ENCODE results near the gene LCK.

The LCK gene

DNA sequence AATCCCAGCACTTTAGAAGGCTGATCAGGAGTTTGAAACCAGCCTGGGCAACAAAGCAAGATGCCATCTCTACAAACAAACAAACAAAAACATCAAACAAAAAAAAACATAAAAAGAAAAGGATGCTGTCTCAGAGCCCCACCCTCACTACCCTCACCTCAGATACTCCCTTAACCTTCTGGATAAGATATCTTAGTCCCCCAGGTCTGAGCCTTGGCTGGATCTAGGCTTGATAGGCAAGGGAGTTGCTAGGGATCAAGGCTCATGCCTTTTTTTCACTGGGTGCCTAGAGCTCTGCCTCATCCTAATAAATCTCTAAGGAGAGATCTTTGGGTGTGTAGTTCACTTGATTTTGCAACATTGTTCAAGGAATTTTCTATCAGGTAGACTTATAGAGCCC, 48.3 kb downstream of the LCK start:
- H3K4me1 ChIP-seq (ENCODE audit: control insufficient read depth, insufficient read depth, low read length), result no peaks in the 10 kb centered on the region
- ChIA-PET CTCF (interaction anchor here (0.6 to 2.1 kb wide), 4 partner anchors 37 to 84 kb away, joined by 3 to 9 read pairs (median 4); partner anchors contain the start of gene MARCKSL1), POLR2A (no interaction called here)
- H3K4me3 ChIP-seq (ENCODE audit: low read depth, low read length), result no peak overlapping the region
- no peak overlapping the region for H3K27ac ChIP-seq (ENCODE audit: extremely low read depth, low read depth, low read length)
- TF ChIP-seq ZNF701 (tag by site-specific recombination; IDR thresholded peaks at IDR 0.05) (no peak), PRDM1 (tag by site-specific recombination; IDR thresholded peaks at IDR 0.05) (no peak), ZNF707 (tag by site-specific recombination; IDR thresholded peaks at IDR 0.05) (no peak), GLI2 (tag by site-specific recombination; IDR thresholded peaks at IDR 0.05; ENCODE audit: borderline replicate concordance, low read depth) (no peak), ZNF596 (tag by site-specific recombination; IDR thresholded peaks at IDR 0.05) (no peak), ZNF18 (tag by site-specific recombination; IDR thresholded peaks at IDR 0.05) (no peak), ZNF433 (tag by site-specific recombination; IDR thresholded peaks at IDR 0.05; ENCODE audit: low read depth) (no peak), ZNF610 (tag by site-specific recombination; IDR thresholded peaks at IDR 0.05; ENCODE audit: borderline replicate concordance) (no peak)
- TF ChIP-seq, protein P1, sequence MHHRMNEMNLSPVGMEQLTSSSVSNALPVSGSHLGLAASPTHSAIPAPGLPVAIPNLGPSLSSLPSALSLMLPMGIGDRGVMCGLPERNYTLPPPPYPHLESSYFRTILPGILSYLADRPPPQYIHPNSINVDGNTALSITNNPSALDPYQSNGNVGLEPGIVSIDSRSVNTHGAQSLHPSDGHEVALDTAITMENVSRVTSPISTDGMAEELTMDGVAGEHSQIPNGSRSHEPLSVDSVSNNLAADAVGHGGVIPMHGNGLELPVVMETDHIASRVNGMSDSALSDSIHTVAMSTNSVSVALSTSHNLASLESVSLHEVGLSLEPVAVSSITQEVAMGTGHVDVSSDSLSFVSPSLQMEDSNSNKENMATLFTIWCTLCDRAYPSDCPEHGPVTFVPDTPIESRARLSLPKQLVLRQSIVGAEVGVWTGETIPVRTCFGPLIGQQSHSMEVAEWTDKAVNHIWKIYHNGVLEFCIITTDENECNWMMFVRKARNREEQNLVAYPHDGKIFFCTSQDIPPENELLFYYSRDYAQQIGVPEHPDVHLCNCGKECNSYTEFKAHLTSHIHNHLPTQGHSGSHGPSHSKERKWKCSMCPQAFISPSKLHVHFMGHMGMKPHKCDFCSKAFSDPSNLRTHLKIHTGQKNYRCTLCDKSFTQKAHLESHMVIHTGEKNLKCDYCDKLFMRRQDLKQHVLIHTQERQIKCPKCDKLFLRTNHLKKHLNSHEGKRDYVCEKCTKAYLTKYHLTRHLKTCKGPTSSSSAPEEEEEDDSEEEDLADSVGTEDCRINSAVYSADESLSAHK (tag by site-specific recombination; IDR thresholded peaks at IDR 0.05), result no peak
- TF ChIP-seq, protein P2, sequence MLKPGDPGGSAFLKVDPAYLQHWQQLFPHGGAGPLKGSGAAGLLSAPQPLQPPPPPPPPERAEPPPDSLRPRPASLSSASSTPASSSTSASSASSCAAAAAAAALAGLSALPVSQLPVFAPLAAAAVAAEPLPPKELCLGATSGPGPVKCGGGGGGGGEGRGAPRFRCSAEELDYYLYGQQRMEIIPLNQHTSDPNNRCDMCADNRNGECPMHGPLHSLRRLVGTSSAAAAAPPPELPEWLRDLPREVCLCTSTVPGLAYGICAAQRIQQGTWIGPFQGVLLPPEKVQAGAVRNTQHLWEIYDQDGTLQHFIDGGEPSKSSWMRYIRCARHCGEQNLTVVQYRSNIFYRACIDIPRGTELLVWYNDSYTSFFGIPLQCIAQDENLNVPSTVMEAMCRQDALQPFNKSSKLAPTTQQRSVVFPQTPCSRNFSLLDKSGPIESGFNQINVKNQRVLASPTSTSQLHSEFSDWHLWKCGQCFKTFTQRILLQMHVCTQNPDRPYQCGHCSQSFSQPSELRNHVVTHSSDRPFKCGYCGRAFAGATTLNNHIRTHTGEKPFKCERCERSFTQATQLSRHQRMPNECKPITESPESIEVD (tag by site-specific recombination; IDR thresholded peaks at IDR 0.05), result no peak
- TF ChIP-seq, protein P3, sequence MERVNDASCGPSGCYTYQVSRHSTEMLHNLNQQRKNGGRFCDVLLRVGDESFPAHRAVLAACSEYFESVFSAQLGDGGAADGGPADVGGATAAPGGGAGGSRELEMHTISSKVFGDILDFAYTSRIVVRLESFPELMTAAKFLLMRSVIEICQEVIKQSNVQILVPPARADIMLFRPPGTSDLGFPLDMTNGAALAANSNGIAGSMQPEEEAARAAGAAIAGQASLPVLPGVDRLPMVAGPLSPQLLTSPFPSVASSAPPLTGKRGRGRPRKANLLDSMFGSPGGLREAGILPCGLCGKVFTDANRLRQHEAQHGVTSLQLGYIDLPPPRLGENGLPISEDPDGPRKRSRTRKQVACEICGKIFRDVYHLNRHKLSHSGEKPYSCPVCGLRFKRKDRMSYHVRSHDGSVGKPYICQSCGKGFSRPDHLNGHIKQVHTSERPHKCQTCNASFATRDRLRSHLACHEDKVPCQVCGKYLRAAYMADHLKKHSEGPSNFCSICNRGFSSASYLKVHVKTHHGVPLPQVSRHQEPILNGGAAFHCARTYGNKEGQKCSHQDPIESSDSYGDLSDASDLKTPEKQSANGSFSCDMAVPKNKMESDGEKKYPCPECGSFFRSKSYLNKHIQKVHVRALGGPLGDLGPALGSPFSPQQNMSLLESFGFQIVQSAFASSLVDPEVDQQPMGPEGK (tag by site-specific recombination; IDR thresholded peaks at IDR 0.05), result no peak
- peaks cover 16 to 62% of the 10 kb centered on the region in 2 experiments; a peak in 2 of 3 replicates for H3K36me3 ChIP-seq (ENCODE audit: control insufficient read depth in 2 of 2, insufficient read depth in 1 of 2, low read length in 2 of 2)
- H3K9me3 ChIP-seq (ENCODE audit: control insufficient read depth, insufficient read depth, low read depth, low read length), result no peaks in the 10 kb centered on the region

GRCh38 chr1:32303358-32303757, 52.3 kb downstream of the LCK start:
- CTCF ChIA-PET, result interaction anchor here (0.8 to 1.9 kb wide), 2 partner anchors 13 to 55 kb away, joined by 3 to 10 read pairs; no protein-coding TSS in a partner anchor
- no peaks in the 10 kb centered on the region for H3K9me3 ChIP-seq (ENCODE audit: control insufficient read depth, insufficient read depth, low read depth, low read length)
- no peak overlapping the region for H3K27ac ChIP-seq (ENCODE audit: extremely low read depth, low read depth, low read length)
- POLR2A ChIA-PET, result interaction anchor here (0.9 to 1.1 kb wide), 2 partner anchors 19 to 29 kb away, joined by 3 to 4 read pairs; no protein-coding TSS in a partner anchor
- H3K36me3 ChIP-seq (ENCODE audit: control insufficient read depth in 2 of 2, insufficient read depth in 1 of 2, low read length in 2 of 2), result peaks cover 31 to 69% of the 10 kb centered on the region in 2 experiments
- no peaks in the 10 kb centered on the region for H3K4me1 ChIP-seq (ENCODE audit: control insufficient read depth, insufficient read depth, low read length)
- H3K4me3 ChIP-seq (ENCODE audit: low read depth, low read length), result no peak overlapping the region
- TF ChIP-seq PBX3 (CRISPR knock-in tag; IDR thresholded peaks at IDR 0.05) (no peak), BCL6B (tag by site-specific recombination; IDR thresholded peaks at IDR 0.05) (no peak), ZNF660 (tag by site-specific recombination; IDR thresholded peaks at IDR 0.05) (no peak), ZNF571 (tag by site-specific recombination; IDR thresholded peaks at IDR 0.05) (no peak), ZEB2 (tag by site-specific recombination; IDR thresholded peaks at IDR 0.05) (no peak), ZNF121 (tag by site-specific recombination; IDR thresholded peaks at IDR 0.05) (no peak), MEIS1 (CRISPR knock-in tag; IDR thresholded peaks at IDR 0.05; ENCODE audit: borderline replicate concordance) (no peak), ZNF792 (tag by site-specific recombination; IDR thresholded peaks at IDR 0.05) (no peak), ZNF544 (tag by site-specific recombination; IDR thresholded peaks at IDR 0.05) (no peak), SCRT1 (tag by site-specific recombination; IDR thresholded peaks at IDR 0.05; ENCODE audit: borderline replicate concordance) (peak; percentile 89), ZNF391 (tag by site-specific recombination; IDR thresholded peaks at IDR 0.05; ENCODE audit: borderline replicate concordance, low read depth) (no peak), ZNF624 (tag by site-specific recombination; IDR thresholded peaks at IDR 0.05) (no peak)
- TF ChIP-seq, protein P4, sequence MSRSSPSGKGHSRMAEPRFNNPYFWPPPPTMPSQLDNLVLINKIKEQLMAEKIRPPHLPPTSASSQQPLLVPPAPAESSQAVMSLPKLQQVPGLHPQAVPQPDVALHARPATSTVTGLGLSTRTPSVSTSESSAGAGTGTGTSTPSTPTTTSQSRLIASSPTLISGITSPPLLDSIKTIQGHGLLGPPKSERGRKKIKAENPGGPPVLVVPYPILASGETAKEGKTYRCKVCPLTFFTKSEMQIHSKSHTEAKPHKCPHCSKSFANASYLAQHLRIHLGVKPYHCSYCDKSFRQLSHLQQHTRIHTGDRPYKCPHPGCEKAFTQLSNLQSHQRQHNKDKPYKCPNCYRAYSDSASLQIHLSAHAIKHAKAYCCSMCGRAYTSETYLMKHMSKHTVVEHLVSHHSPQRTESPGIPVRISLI (tag by site-specific recombination; IDR thresholded peaks at IDR 0.05), result no peak
